NCI-H1436 treated with DMSO at 0.1 percent for 48 hours (cell line): ENCODE measurements around the gene SERTAD4.
"Not testable (repeated sequence)": the region's sequence is repeated elsewhere in the genome, so short reads cannot be mapped to it uniquely, and the experiment has no call there.

Source experiments
- DNase-seq: peaks from one replicate; lab custom pipeline; 2025; lab: John Stamatoyannopoulos, UW

Gene SERTAD4

DNA sequence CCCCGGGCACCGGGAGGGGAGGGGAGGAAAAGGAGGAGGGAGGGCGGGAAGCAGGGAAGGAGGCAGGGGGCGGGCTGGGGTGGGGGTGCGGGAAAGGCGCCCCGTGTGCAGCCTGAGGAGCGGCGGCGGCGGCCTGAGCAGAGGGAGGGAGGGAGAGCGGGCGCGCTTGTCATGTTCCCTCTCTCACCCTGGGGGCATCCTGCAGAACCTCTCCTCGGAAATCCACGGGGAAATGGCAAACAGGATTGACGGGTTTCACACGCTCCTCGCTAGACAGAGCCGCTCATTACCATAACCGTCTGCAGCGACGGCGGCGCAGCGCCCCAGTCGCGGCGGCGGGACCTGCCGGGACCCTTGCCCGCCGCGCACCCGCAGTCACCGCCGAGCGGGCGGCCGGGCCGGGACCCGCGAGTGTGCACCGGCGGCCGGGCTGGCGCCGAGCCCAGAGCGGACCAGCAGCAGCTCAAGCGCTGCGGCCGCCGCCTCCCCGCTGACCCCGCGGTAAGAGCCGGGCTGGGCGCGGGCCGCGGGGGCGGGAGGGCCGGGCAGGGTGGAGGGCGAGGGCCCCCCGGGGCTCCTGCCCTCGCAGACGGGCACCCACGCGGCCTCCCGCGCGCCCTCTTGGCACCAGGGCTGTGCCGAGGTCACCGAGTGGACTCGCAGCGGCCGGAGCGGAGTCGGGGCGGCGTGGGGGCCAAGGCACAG, at the start of gene SERTAD4:
TSS of gene SERTAD4 (plus strand) at position 286 of the 705 bp plus-strand sequence. CDS start 5,165 bp downstream, outside the sequence.
- no peak for DNase-seq

GRCh38 chr1:210185063-210185462, 47.5 kb upstream of the SERTAD4 start:
- DNase-seq: no peak

DNA sequence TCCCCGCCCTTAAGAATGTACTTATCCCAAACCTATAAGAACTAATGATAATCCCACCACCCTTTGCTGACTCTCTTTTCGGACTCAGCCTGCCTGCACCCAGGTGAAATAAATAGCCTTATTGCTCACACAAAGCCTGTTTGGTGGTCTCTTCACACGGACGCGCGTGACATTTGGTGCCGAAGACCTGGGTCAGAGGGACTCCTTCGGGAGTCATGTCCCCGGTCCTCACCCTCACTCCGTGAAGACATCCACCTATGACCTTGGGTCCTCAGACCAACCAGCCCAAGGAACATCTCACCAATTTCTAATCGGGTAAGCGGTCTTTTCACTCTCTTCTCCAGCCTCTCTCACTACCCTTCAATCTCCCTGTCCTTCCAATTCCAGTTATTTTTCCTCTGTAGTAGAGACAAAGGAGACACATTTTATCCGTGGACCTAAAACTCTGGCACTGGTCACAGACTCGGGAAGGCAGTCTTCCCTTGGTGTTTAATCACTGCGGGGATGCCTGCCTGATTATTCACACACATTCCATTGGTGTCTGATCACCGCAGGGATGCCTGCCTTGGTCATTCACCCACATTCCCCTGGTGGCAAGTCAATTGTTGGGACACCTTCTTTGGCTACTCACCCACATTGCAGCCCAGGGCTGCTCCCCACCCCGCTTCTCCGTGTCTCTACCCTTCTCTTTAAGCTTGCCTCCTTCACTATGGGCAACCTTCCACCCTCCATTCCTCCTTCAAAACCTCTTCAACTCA, 44.6 kb upstream of the SERTAD4 start:
- DNase-seq: not testable (repeated sequence)

DNA sequence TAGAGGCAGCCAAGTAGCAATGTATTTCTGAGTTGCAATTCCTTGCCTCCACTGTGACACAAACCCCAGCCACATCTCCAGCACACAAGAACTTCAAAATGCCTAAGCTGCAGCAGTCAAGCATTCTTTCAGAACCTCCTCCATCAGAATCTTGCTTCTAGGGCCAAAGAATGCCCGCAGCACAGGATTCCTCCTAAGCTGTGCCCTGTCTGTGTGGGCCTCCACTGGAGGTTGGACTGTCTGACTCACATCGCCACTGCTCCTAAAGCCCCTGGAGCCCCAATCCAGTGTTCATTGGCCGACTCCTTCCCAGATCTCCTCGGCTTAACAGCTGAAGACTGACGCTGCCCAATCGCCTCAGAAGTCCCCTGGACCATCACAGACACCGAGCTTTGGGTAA, 43.2 kb upstream of the SERTAD4 start:
- no peak for DNase-seq

- no peak for DNase-seq
These were observed 36.9 kb upstream of the SERTAD4 start for GRCh38 chr1:210195635-210196160.

GRCh38 chr1:210196266-210196665, 36.3 kb upstream of the SERTAD4 start:
- not testable (repeated sequence) for DNase-seq

DNA sequence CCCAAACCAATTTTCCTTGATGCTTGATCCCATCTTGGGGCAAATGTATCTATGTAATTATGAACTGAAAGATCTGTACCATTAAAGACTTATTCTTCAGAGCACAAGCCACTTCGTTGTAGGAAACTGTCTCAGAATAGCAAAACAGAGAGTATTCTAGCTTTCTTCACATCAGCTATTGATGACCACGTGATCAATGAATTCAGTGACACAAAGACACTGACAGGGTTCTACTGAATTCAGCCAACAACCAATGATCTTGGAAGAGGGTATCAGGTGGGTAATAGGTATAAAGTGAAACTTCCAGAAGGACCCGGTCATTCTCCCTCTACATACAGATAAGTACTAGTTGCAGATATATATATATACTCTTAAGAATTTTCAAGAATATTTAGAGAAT, 33.8 kb upstream of the SERTAD4 start:
- no peak for DNase-seq

DNA sequence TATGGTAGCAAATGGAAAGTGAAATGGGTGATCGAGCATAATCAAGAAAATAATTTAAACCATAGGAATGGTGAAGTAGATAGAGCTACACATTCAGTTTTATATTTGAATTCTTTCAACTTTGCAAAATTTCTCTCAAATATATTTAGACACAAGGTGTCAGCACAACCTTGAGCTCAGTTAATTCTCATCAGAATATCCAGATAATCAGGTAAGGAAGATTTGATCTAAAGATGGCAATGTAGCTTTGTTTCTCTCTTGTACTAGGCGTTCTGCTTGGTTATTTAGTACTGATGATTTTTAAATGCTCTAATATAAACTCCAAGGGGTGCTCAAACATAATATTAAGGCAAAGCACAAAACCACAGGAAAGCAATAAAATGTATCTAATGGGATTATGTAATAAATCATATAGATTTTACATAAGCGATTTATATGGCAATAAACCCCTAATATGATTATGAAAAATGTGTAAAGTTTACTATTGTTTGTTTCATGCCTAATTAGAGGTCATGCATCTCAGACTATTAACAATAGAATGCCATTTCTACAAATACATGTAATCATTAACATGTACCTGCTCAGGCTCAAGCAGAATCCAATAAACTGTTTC, 32.4 kb upstream of the SERTAD4 start:
- no peak for DNase-seq

- no peak for DNase-seq
These were observed 30.9 kb upstream of the SERTAD4 start for GRCh38 chr1:210201681-210202080.

GRCh38 chr1:210207597-210208450, 24.8 kb upstream of the SERTAD4 start:
- DNase-seq: no peak

GRCh38 chr1:210213335-210213734, 19.3 kb upstream of the SERTAD4 start:
- DNase-seq: no peak

GRCh38 chr1:210214573-210215409, 17.8 kb upstream of the SERTAD4 start:
- DNase-seq: no peak

GRCh38 chr1:210217482-210217881, 15.1 kb upstream of the SERTAD4 start:
- DNase-seq: no peak

- DNase-seq: no peak
These were observed 14.5 kb upstream of the SERTAD4 start for GRCh38 chr1:210218047-210218446.

GRCh38 chr1:210222340-210223006, 10.1 kb upstream of the SERTAD4 start:
- DNase-seq: no peak

GRCh38 chr1:210223226-210223904, 9.2 kb upstream of the SERTAD4 start:
- DNase-seq: no peak

- no peak for DNase-seq
These were observed 4.4 kb upstream of the SERTAD4 start for GRCh38 chr1:210228158-210228557.

DNA sequence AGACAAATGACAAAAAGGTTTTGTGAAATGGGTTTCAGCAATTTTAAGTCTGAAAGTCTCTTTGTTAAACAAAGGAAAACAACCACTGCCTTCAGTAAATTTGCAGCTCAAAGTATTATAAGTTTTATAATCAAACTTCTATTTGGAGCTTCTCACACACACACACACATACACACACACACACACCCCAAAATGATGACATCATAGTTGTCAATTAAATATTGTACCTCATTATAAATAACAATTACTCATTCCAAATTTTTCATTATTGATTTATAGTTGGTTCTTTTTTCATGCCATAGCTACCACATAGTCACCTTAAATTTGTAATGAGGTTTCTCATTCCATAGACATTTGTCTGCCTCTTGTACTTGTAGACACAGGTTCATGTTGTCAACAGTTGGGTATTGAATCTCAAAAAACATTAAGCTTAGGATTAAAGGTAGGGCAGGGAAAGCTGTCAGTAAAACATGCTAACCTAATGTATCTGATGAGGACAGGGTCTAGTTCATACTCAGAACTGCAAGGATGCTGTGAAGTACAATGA, 2.4 kb upstream of the SERTAD4 start:
- no peak for DNase-seq

DNA sequence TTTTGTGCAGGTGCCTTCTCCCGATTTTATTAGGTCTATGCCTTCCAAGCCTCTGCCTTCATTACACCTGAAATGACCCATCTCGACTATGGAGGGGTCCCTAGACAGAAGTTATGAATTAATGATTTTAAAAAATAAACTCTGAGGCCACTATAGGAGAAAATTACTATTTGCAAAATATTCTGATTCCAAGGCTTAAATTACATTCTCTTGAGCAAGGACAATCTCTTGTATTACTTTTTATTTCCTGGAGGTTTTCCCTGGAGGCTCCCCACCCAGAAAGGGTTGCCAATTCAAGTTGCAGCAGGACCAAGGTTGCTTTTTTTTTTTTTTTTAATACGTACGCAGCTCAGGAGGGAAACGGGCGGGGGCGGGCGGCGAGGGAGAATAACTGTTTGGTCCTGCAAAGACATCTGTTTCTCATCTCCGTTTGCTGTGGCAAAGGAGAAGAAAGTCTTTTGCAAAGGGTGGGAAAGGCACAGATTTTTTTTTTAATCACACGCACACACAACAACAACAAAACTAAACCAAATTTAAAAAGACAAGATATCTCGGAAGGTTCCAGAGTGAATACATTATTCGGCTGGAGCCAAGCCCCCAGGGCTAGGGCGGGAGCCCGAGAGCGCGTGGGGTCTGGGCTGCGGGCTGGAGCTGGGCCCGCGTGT, 618 bp upstream of the SERTAD4 start:
- DNase-seq: no peak
